SH-SY5Y (cell line): ENCODE data around the gene SULT4A1.

Experiments
- GATA2 ChIP-seq: IDR thresholded peaks from 2 replicates; pipeline ENCODE4 v1.6.1; 2011; ENCODE audit warnings: mild to moderate bottlenecking, low read depth, low read length
- GATA3 ChIP-seq: IDR thresholded peaks from 2 replicates; pipeline ENCODE4 v1.6.1; 2011; ENCODE audit warnings: low read depth, mild to moderate bottlenecking, low read length, moderate library complexity

- TF ChIP-seq GATA2 (no peak), GATA3 (no peak)
These were observed 4.9 kb downstream of the SULT4A1 start for GRCh38 chr22:43857367-43857766.
